AML-193 (cell line): Measurements from ENCODE around the gene ISCA2.

Experiments used
- DNase-seq, 2 experiments: peaks; one replicate each; lab custom pipeline; 2025; lab: John Stamatoyannopoulos, UW

Gene ISCA2

DNA sequence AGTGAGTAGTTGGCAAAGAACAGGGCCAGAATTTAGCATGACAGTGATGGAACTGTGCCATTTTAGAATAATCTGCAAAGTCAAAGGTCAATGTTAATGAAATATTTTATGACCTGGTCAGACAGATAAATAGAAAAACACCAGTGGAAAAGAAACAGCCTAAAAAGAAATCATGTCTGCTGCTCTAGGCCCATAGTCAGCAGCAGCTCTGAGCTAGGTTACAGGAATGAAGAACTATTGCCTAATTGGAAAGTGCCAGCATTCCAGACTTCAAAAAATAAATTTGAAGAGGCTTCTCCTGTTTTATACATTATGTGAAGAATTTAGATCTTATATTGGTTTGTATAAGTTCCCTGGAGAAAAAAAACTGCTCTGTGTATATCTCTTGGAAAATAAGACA is 10.2 kb upstream of the ISCA2 start:
- DNase-seq = no peak

GRCh38 chr14:74486164-74486563 is 7.4 kb upstream of the ISCA2 start:
- DNase-seq = no peak

DNA sequence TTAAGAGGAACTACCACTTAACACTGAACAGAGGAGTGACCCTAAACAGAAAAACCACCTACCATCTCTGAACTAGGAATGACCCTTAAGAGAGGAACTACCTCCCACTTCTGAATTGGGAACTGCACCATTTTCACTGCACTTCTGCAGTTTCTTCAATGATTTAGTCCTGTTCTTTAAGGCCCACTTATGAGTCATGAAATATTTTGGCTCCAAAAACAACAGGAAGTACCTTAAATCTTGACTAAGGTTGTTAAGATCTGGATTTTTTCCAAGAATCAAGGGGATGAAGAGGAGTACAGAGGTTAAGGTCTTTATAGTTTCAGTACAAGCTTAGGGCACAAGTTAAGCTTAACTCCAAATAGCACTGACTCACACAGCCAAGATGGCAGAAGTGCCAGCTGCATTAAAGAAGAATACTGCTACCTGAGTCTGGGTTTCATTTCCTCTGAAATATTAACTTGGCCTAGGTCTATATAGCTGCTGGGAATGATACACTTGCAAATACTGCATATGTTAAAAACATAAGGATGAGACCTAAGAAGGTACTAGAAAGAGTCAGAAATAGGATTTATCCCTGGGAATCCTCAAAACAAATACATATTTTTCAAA is 4.7 kb upstream of the ISCA2 start:
- peak; percentile 43 to 68 for DNase-seq

DNA sequence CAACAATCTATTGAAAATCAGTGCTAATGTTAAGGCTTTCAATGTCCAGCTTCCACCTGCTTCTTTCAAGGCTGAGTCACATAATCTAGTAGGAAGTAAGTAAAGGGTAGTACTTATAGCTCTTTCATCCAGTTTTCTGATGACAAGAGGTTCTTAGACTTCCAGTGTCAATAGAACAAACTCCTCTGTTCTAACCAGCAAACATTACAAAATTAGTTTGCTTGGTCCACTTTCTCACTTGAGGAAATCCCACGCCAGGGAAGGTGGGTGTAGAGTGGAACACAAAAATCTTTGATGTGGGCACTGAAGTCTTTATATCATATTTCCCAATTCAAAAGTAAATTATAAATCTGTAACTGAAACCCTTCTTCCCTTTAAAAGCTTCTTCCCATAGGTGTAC is 3.1 kb upstream of the ISCA2 start:
- no peak for DNase-seq

DNA sequence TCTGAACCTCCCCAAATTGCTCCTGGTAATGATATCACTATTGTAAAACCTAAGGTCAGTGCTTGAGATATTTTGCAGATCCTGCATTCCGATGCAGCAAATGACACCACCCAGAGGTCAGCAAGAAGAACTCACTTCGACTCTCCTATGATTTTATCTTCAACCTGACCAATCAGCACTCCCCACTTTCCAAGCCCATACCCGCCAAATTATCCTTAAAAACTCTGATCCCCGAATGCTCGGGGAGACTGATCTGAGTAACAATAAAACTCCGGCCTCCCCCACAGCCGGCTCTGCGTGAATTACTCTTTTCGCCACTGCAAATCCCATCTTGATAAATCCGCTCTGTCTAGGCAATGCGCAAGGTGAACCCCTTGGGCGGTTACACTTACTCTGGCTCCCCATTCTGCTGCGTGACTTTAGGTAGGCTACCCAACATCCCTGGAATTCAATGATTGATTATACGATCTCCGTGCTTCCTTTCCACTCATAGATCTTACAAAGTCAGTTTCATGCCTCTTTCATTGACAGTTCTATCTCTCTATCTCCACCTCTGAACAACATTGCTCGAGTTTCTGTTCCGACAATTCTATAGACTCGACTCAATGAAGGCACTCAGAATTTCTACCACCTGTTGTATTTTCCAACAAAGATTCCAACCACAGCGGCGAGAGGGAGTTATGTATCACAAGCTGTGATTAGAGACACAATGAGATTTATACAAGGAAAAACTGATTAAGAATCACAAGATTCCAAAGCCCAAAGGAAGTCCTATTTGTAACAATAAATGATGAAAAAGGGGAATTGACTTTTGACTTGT is 1.4 kb upstream of the ISCA2 start:
- DNase-seq = peak; percentile 66 to 67

DNA sequence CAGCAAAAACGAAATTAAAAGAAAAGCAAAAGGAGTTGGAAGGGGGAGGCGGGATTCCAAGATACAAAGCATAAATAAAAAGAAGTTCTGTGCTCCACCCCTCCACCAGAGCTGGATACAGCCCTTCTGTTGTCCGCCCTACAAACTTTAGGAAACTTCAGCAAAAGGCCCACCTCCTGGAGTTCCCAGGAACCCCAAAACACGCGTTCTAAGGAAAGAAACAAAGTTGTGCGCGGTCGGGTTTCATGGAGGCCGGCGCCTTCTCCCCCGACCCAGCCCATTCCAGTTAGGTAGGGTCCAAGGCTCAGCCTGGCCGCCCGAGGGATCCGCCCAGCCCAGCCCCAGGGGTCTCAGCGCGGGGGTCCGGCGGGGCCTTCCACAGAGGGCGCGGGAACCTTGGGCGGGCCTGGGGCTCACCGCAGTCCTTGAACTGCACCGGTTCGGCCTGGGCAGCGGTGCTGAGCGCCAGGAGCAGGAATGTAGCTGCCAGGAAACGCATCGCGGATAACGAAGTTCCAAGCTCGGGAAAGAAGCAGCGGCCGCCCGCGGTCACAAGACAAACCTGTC is 706 bp upstream of the ISCA2 start, which contains the start of gene NPC2:
NPC2 (minus strand) TSS at position 530 of the 567 bp plus-strand sequence; CDS start at position 499, 31 bp downstream.
- DNase-seq = no peak

DNA sequence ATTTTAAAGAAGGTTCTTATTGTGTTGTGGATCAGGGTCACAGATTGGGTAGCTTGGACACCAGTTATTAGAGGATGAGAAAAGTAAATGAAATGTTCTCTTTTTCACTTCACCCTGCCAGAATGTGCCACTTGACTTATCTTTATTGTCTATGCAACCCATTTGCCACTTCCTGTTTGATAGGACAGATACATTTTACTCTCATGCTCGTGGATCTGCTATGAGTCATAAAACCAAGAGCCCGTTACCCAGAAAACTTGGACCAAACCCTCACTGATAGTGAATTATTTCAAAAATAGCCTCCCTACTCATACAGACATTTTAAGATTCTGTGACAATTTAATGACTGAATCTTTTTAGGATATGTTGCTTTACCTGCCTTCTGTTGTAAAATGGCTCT is 1.8 kb downstream of the ISCA2 start:
- DNase-seq = peak; percentile 22 to 23

DNA sequence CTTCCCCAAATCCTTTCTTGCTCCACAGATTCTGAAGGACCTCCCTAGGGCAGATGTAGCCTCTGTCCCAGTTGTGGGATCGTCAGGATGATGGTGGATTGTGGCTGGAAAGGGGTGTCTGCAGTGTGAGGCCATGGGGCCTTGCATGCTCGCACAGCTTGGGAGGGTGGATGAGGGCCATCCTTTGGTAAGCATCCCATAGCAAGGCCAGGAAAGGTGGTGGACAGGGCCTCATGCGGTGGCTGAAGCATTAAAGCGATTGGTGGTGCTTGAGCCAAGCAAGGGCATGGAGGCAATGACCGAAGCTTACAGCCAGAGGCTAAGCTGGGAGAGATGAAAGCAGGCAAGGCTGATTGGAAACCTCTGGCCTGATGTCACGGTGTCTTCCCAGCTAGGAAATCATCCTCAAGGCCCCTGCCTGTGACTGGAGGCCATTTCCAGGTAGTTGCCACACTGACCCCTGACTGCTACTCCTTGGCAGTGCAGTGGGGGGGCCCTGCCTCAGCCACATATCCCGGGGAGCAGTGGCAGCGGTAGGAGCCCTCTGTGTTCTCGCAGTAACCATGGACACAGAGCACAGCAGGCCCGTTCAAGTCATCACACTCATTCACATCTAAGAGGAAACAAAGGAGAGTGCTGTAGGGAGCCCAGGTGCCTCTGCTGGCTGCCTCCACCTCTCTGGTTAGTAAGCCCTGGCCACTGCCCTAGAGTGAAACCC is 7.0 kb downstream of the ISCA2 start:
- DNase-seq = no peak

DNA sequence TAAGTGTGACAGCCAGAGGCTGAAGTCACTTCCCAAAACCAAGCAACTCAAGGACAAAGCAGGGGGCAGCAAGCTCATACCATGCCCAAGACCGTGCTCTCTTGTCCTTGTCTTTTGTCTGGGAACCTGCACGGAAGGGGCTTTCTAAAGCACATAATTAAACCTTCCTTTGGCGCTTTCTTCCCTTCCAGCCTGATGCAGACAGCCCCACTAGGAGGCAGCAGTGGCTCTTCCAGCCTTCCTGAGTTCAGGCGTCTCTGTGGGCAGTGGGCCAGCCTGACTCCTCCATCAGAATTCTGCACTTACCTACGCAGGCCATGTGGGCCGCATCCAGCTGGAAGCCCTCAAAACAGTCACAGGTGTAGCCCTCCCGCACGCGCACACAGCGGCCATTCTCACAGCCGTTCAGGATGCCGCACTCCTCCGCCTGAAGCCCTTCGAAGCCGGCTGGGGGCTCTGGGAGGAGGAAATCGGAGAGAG is 7.6 kb downstream of the ISCA2 start:
- peak in 1 of 2 experiments; percentile 10 for DNase-seq

GRCh38 chr14:74501691-74502090 is 8.1 kb downstream of the ISCA2 start:
- no peak for DNase-seq

- peak; percentile 37 to 39 for DNase-seq
These were observed 8.9 kb downstream of the ISCA2 start for GRCh38 chr14:74502236-74503019.

DNA sequence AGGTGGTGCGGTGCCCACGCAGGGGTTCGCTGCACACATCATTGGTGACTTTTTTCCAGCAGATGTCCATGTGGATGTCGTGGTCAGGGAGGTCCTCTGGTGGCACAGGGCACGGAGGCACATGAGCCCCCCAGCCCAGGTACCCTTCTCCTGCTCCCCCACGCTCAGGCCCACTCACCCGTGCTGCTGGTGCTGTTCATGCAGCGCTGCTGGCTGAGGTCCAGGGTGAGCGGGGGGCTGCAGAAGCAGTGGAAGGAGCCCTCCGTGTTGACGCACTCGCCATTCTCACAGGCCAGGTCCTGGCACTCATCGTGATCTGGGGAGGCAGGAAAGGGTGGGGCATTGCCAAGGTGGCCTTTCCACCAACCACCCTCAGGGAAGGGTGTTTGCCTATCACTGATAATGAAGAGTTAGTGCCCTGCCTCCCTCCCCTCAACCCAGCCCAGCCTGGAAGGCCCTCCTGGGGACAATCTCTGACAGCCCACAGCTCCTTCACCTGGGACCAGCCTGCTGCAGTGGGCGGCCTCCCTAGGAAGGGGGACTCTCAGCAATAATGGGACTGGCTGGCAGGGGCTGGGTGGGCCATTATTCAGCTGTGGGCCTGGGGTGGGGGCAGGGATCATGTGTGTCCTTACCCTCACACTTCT is 9.8 kb downstream of the ISCA2 start:
- DNase-seq = no peak

GRCh38 chr14:74503938-74504335 is 10.4 kb downstream of the ISCA2 start:
- no peak for DNase-seq

DNA sequence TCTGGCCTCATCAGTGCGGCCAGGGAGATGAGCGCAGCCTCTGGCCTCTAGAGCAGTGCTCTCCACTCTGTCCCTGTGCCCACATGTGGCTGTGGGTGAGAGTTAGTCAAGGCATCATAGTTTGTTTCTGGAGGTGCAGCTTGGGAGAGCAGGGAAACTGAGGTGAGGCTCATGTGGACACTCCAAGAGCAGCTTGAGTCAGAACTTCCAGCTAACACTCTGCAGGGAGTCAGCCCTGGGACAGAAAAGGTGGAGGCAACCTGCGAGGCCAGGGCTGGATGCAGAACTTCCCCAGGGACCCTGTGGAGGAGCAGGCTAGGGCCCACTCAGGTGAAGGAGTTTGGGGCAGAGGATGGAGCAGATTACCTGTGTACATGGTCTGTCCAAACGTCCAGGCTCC is 10.8 kb downstream of the ISCA2 start:
- DNase-seq = no peak

GRCh38 chr14:74504874-74505720 is 11.5 kb downstream of the ISCA2 start:
- DNase-seq = no peak

- DNase-seq = no peak
These were observed 12.3 kb downstream of the ISCA2 start for GRCh38 chr14:74505831-74506230.

- no peak for DNase-seq
These were observed 12.9 kb downstream of the ISCA2 start for GRCh38 chr14:74506411-74506851.

GRCh38 chr14:74507085-74507484 is 13.5 kb downstream of the ISCA2 start:
- no peak for DNase-seq

DNA sequence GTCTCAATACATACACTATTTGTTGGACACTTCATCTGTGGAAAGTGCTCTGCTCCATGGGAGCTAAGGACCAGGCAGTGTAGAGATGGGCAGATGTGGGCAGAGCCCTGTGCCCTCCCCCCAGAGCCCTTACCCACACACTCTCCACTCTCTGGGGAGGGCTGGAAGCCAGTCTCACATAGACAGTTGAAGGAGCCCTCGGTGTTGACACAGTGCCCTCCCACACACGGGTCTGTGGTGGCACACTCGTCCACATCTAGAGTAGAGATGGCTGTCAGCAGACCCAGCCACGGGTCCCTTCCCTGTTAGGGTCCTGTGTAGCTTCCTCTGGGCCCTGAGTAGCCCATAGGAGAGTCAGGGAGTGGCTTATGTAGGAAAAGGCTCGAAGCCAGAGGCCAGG is 14.3 kb downstream of the ISCA2 start:
- DNase-seq = no peak

- DNase-seq = no peak
These were observed 14.7 kb downstream of the ISCA2 start for GRCh38 chr14:74508292-74508731.
